Stimulated activated CD8-positive, alpha-beta memory T cell treated with anti-CD3 and anti-CD28 coated beads, Interleukin-4, amount 100 ng/mL, for 4 hours (primary cell): Measurements from ENCODE around the gene OPRD1.
"Not testable (repeated sequence)": the region's sequence is repeated elsewhere in the genome, so short reads cannot be mapped to it uniquely, and the experiment has no call there.

Experiments
- DNase-seq, 2 donors: peaks; one replicate each; pipeline ENCODE4 v3.0.0-alpha.2; 2020; ENCODE audit warnings: low read depth in 2 of 2, low spot score in 1 of 2

OPRD1 gene

GRCh38 chr1:28800324-28800723, 11.6 kb upstream of the OPRD1 start:
- no peak for DNase-seq

- DNase-seq: no peak
These were observed 10.5 kb upstream of the OPRD1 start for GRCh38 chr1:28801461-28801860.

GRCh38 chr1:28803051-28803450, 8.9 kb upstream of the OPRD1 start:
- DNase-seq: no peak

DNA sequence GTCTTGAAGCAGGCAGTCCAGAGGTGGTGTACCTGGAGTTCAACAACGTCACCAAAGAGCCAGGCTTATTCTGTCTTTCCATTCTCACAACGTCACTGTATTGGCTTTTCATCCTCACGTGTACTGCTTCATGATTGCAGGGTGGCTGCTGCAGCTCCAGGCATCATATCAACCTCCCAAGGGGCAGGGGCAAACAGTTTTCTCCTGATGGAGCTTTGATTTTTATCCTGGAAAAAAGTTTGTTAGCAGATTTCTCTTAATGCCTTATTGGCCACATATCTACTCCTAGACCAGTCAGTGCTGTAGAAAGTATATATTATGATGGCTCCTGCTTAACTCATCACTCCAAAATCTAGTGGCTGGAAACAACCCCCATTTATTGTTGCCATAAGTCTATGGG, 8.3 kb upstream of the OPRD1 start:
- no peak for DNase-seq

- DNase-seq: no peak
These were observed 7.9 kb upstream of the OPRD1 start for GRCh38 chr1:28804071-28804470.

DNA sequence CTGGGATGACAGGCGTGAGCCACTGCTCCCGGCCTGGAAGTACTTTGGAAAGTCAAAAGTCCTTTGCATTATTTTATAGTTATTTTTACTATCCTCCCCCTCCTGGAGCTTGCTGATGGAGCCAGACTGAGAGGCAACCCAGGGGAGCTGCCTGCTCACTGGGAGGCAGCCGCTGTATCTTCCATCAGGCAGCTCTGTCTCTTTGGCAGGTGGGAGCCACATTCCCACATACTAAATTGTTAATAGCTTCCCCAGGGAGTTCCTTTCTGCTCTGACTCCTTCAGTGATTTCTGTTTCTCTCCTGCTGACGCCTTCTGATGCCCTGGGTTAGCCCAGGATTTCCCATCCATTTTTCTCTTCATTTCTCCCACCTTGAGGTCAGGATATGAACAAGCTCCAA, 4.9 kb upstream of the OPRD1 start:
- DNase-seq: no peak

GRCh38 chr1:28807986-28808385, 4.0 kb upstream of the OPRD1 start:
- DNase-seq: no peak

DNA sequence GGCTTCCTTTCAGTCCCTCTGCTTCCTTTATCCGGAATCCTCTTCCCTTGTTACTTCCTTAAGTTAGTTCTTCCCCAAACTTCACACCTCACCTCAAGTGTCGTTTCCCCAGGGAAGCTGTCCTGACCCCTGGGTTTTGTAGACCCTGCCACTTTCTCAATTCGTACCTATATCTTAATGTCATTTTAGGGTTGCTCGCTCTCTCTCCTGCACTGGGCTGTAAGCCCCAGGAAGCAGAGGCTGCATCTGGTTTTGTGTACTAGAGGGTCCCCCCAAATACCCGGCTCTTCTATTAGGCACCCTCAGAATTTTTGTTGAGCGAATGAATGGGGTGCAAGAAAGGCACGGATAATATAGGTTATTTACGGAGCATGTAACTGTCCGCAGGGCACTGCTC, 603 bp upstream of the OPRD1 start:
- DNase-seq: no peak

DNA sequence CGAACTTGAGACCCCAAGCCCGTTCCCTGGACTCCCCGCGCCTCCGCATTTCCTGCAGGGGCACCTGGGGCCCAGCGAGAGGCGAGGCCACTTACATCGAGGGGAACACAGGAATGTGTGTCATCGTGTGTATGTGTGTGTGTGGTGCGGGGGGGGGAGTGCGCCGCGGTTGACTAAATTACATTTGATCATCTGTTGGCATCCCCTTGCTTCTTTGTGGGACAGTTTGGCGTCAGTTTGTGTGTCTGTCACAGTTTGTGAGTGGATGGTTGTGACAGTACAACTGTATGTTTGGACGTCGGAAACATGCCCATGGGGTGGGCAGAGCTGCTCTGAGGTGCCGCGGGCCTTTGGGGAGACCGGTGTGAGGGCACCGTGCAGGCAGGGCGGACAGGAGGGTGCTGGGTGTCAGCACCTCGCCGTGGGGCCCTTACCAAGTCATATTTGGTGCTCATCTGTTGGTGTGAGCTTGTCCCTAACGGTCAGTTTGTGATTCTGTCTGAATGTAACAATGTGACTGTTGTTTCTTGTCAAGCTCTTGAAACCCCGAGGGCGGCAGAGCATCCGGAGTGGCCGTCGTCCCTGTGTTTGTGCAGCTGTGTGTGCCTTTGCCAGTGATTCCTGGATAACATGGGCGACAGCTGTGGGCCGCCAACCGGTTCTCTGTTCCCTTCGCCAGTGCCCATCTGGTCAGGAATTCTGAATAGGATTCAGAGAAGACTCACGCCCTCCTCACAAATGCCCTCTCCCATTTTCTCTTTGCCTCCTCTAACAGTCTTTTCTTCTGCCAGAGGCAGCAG, 899 bp downstream of the OPRD1 start:
- no peak for DNase-seq

DNA sequence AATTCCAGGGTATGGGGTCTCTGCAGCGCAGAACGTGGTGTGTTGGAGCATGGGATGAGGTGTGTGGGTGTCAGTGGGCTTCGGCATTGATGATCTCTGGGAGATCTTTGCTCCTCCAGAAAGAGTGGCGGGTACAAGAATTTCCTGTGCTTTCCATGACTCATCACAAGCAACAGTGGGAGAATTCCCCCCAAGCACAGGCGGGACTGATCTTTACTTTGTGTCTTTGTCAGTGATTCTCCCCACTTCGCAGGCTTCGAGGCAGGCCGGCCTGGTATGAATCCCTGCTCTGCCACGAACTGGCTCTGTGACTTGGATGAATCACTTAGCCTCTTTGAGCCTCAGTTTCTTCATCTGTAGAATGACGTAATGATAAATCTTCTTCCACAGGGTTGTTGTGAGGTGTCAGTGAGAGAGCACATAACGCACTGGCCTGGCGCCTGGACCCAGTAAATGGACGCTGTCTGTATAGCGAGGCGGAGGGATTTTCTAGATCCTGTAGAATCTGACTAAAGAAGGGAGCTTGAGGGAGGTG, 2.0 kb downstream of the OPRD1 start:
- no peak for DNase-seq

GRCh38 chr1:28815533-28816185, 3.7 kb downstream of the OPRD1 start:
- no peak for DNase-seq

GRCh38 chr1:28817133-28817532, 5.2 kb downstream of the OPRD1 start:
- no peak for DNase-seq

DNA sequence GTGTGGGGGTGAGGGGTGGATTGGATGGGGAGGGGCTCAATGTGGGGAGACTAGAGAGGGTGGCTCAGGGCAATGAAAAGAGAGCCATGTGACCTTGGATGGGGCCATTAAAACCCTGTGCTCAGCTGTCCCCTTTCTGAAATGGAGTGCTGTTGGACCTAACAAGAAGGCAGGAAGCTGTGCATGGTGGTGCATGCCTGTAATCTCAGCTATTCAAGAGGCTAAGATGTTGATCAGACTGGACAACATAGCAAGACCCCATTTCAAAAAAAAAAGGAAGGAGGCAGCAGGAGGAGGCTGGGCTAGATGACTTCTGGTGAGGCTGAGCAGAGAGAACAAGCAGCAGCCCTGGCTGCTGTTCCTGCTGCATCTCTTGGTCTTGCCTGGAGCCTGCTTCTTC, 7.0 kb downstream of the OPRD1 start:
- DNase-seq: no peak

GRCh38 chr1:28822799-28823198, 10.8 kb downstream of the OPRD1 start:
- no peak for DNase-seq

GRCh38 chr1:28824061-28824460, 12.1 kb downstream of the OPRD1 start:
- not testable (repeated sequence) for DNase-seq

GRCh38 chr1:28828227-28828858, 16.4 kb downstream of the OPRD1 start:
- not testable (repeated sequence) for DNase-seq

DNA sequence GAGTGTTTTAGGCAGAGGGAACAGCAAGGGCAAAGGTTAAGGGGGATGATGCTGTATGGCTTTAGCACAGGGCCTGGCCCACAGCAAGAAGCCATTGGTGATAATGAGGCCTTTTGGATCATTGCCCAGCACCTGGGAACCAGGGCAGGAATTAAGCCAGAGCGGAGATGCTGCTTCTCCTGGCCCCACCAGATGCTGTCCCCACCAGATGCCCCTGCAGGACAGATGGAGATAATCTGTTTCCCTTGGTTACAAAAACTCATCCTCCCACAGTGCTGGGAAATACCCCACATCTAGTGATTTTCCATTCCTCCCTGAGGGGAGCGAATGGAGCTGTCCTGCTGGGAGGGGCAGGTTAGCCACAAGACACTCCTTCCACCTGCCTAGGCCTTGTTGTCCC, 18.8 kb downstream of the OPRD1 start:
- no peak for DNase-seq

GRCh38 chr1:28832966-28833365, 21.0 kb downstream of the OPRD1 start:
- no peak for DNase-seq

GRCh38 chr1:28833381-28833780, 21.4 kb downstream of the OPRD1 start:
- DNase-seq: no peak

GRCh38 chr1:28835237-28835650, 23.3 kb downstream of the OPRD1 start:
- DNase-seq: no peak

DNA sequence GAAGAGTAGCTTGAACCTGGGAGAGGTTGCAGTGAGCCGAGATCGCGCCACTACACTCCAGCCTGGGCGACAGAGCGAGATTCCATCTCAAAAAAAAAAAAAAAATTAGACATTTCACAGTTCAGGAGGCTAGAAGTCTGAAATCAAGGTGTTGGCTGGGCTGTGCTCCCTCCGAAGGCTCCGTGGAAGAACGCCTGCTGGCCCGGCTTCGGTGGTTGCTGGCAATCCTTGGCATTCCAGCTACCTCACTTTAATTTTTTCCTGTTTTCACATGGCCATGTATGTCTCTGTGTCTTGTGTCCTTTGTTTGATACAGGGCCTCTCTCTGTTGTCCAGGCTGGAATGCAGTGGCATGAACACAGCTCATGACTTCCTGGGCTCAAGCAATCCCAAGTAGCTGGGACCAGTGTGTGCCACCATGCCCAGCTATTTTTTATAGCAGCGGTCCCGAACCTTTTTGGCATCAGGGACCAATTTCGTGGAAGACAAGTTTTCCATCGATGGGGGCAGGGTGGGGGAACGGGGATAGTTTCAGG, 24.5 kb downstream of the OPRD1 start:
- DNase-seq: no peak
